GM18505 (cell line): ENCODE data around the gene CD9.
"Not testable (repeated sequence)": the region's sequence is repeated elsewhere in the genome, so short reads cannot be mapped to it uniquely, and the experiment has no call there.

Experiments used
- ATAC-seq: cut with Tn5 transposase; IDR thresholded peaks from one replicate; pipeline ENCODE4 v1.9.1; 2021; ENCODE audit not compliant: unreplicated experiment
- POLR2A ChIP-seq: IDR thresholded peaks from 4 replicates; pipeline ENCODE4 v1.6.1; 2011; ENCODE audit warnings: borderline replicate concordance; ENCODE audit not compliant: insufficient read depth, insufficient read length; ENCODE audit errors: extremely low read depth

CD9 gene

DNA sequence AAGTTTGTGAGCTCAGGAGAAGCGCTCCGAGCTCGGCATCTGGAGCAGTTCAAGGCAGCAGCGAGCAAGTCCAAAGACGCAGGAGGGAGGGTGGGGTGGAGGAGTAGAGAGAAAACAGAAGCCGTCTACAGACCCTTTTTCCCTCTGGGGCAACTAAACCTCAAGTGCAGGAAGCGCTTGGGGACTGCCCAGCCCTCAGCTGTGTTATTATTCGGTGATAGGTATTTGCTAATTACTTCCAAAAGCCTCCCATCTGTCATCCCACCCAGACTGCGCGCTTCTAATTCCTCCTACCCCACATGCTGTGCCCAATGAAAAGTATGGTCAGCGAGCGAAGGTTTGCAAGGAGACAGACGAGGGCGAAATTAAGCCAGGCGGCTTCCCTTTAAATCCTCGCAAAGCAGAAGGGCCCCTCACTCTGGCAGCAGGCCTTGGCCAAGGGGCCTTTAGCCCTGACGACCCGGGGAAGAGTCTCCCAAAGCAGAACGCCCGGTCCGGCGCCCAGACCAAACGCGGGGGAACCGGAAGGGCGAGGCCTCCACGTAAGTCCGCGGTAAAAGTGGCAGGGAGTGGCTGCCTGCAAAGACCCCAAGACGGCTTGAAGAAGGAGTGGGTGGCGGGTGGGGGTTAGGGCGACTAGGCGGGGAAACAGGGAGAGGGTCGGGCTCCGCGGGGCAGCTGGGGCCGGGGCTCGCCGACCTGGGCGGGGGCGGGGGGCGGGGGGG lies 507 bp upstream of the CD9 start:
- no peak for ATAC-seq
- TF ChIP-seq POLR2A: no peak

GRCh38 chr12:6201213-6201608 lies 1.0 kb downstream of the CD9 start:
- no peak for TF ChIP-seq POLR2A
- no peak for ATAC-seq

- ATAC-seq: no peak
- no peak for TF ChIP-seq POLR2A
Measured at GRCh38 chr12:6201826-6202225, 1.6 kb downstream of the CD9 start.

GRCh38 chr12:6202304-6202703 lies 2.1 kb downstream of the CD9 start:
- TF ChIP-seq POLR2A: no peak
- no peak for ATAC-seq

DNA sequence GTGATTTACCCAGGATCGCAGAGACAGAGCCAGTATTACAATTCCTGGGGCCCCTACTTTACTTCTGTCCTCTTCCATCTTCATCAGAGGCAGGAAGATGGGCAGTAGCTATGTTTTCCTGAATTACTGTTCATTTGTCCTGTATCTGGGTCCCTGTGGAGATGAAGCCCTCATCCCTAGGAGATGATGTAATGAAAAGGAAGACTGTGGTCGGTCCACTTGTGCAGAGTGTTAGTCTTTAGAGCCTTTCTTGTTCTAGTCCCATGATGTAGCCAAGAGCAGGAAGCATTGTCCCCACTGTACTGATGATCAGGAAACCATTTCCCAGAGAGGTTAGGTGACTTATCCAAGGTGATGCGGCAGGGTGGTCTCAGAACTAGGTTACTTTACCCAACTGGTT lies 2.6 kb downstream of the CD9 start:
- ATAC-seq: no peak

DNA sequence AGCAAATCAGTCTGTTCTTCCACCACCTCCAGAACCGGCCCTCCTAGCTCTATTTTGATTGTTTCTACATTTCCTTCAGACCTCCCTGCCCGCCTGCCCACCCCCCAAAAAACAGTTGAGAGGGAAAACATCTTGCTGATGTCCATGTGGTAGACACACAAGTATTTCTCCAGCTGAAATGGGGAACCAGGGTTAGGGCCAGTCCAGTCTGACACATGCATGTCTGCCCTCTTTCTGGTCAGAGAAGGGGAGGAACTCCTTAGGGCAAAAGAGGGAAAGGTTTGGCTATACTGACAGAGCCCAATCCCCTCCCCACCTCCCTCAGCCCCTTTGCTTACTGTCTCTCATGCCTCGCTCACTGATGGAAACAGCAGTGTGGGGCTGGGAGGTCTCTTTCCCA lies 3.4 kb downstream of the CD9 start:
- no peak for ATAC-seq
- no peak for TF ChIP-seq POLR2A

More for the DNA sequence above, 2.6 kb downstream of the CD9 start:
- TF ChIP-seq POLR2A: no peak

- no peak for ATAC-seq
- no peak for TF ChIP-seq POLR2A
Measured at GRCh38 chr12:6204533-6205143, 4.4 kb downstream of the CD9 start.

DNA sequence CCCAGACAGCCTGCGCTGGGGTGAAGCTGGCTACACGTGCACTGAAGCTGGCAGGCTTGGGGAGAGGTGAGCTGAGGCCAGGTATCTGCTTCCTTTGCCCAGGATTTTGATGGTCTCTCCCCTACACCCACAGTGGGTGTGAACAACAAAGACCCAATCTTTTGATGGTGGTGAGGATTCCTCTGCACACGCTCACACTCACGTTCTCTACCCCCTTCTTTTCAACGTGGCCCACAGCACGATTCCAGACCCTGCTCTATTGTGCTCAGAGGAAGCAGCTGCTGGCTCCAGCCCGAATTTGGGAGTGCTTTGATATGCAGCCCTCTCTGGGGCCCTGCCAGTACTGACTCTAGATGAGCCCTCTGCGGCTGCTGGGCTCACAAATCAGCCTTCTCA lies 4.9 kb downstream of the CD9 start:
- no peak for TF ChIP-seq POLR2A
- no peak for ATAC-seq

- ATAC-seq: no peak
- no peak for TF ChIP-seq POLR2A
Measured at GRCh38 chr12:6205761-6206160, 5.6 kb downstream of the CD9 start.

- no peak for TF ChIP-seq POLR2A
- ATAC-seq: no peak
Measured at GRCh38 chr12:6206327-6206726, 6.1 kb downstream of the CD9 start.

- no peak for TF ChIP-seq POLR2A
- no peak for ATAC-seq
Measured at GRCh38 chr12:6207259-6207925, 7.2 kb downstream of the CD9 start.

- no peak for TF ChIP-seq POLR2A
- ATAC-seq: no peak
Measured at GRCh38 chr12:6208130-6208529, 7.9 kb downstream of the CD9 start.

DNA sequence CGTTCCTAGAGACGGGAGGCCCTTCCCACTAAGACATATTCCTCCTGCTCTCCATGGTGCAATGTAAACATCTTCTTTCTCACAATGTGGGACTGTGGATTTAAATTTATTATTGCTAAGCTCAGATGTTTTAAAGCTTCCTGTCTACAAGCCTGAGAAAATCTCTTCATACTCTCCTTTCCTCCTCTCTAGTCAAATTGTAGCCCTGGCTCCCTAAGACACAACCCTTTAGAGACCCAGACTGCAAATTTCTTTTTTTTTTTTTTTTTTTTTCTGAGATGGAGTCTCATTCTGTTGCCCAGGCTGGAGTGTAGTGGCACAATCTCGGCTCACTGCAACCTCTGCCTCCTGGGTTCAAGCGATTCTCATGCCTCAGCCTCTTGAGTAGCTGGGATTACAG lies 9.2 kb downstream of the CD9 start:
- ATAC-seq: not testable (repeated sequence)

GRCh38 chr12:6211421-6211869 lies 11.2 kb downstream of the CD9 start:
- no peak for ATAC-seq
- TF ChIP-seq POLR2A: no peak
